ENCODE measurements around the gene TBC1D22B. TPM values are rescaled to one million over a fixed set of nuclear protein-coding genes. Genes with fewer than 3 reads are reported as not detected.
A peak's percentile ranks its signal among the peaks of the same experiment; 100 is the strongest.

The TBC1D22B gene
- total and polyA plus RNA-seq, 7 donors: 6.1 to 10.8 (median 7.2) TPM

- H3K27me3 ChIP-seq: no peaks in the 10 kb centered on the region
- H3K4me3 ChIP-seq: no peak overlapping the region
- intact Hi-C loops (cut with DNase I): no loop called here
- WGBS, 2 donors: 74 to 92% methylated on average over 3 of the region's 3 CpGs
- peak; percentile 87 for DNase-seq
- peak overlapping the region; percentile 48 to 74 (median 72) for H3K27ac ChIP-seq
- peaks cover 0 to 46% (median 28%) of the 10 kb centered on the region in 4 donors for H3K4me1 ChIP-seq
- H3K36me3 ChIP-seq: peaks cover 0 to 29% (median 2%) of the 10 kb centered on the region in 4 donors
- TF ChIP-seq POLR2A (IDR thresholded peaks at IDR 0.05) (no peak), EP300 (IDR thresholded peaks at IDR 0.05) (peak in 1 of 4 donors; percentile 40), CTCF (IDR thresholded peaks at IDR 0.05) (no peak), POLR2AphosphoS5 (IDR thresholded peaks at IDR 0.05) (peak in 2 of 4 donors; percentile 31 to 71)
- H3K9me3 ChIP-seq: no peaks in the 10 kb centered on the region
Observed at GRCh38 chr6:37283671-37284151, 26.1 kb downstream of the TBC1D22B start.

- H3K36me3 ChIP-seq: peaks cover 0 to 23% (median 2%) of the 10 kb centered on the region in 4 donors
- no peak for TF ChIP-seq POLR2AphosphoS5 (IDR thresholded peaks at IDR 0.05)
- no peak for TF ChIP-seq CTCF (IDR thresholded peaks at IDR 0.05)
- TF ChIP-seq EP300 (IDR thresholded peaks at IDR 0.05): no peak
- TF ChIP-seq POLR2A (IDR thresholded peaks at IDR 0.05): no peak
- H3K27ac ChIP-seq: peak overlapping the region in 3 of 4 donors; percentile 72 to 74 (median 73)
Observed at GRCh38 chr6:37284781-37285180, 27.2 kb downstream of the TBC1D22B start.

GRCh38 chr6:37285861-37286311, 28.3 kb downstream of the TBC1D22B start:
- H3K4me3 ChIP-seq: no peak overlapping the region
- H3K27ac ChIP-seq: no peak overlapping the region
- H3K27me3 ChIP-seq: no peaks in the 10 kb centered on the region
- H3K36me3 ChIP-seq: peaks cover 0 to 34% (median 2%) of the 10 kb centered on the region in 4 donors
- H3K4me1 ChIP-seq: peaks cover 0 to 41% (median 28%) of the 10 kb centered on the region in 4 donors
- intact Hi-C loops (cut with DNase I): no loop called here
- TF ChIP-seq POLR2A (IDR thresholded peaks at IDR 0.05): no peak
- no peak for DNase-seq
- WGBS, 2 donors: 92 to 98% methylated on average over 4 of the region's 4 CpGs
- H3K9me3 ChIP-seq: no peaks in the 10 kb centered on the region

More at GRCh38 chr6:37284781-37285180, 27.2 kb downstream of the TBC1D22B start:
- Histone ChIP-seq H3K4me3 (no peak overlapping the region), H3K9me3 (no peaks in the 10 kb centered on the region), H3K27me3 (no peaks in the 10 kb centered on the region), H3K4me1 (peaks cover 0 to 41% (median 28%) of the 10 kb centered on the region in 4 donors)
- WGBS, 2 donors: 90 to 92% methylated on average over 4 of the region's 4 CpGs
- intact Hi-C loops (cut with DNase I): no loop called here
- DNase-seq: no peak

- 96% methylated on average over 2 of the region's 2 CpGs for WGBS, 2 donors
- no peaks in the 10 kb centered on the region for H3K9me3 ChIP-seq
- H3K4me3 ChIP-seq: no peak overlapping the region
- no peaks in the 10 kb centered on the region for H3K27me3 ChIP-seq
- DNase-seq: no peak
- TF ChIP-seq EP300 (IDR thresholded peaks at IDR 0.05): no peak
- no peak for TF ChIP-seq POLR2AphosphoS5 (IDR thresholded peaks at IDR 0.05)
- no peak for TF ChIP-seq CTCF (IDR thresholded peaks at IDR 0.05)
- no peak for TF ChIP-seq POLR2A (IDR thresholded peaks at IDR 0.05)
- H3K4me1 ChIP-seq: peaks cover 0 to 29% (median 24%) of the 10 kb centered on the region in 4 donors
- intact Hi-C loops (cut with DNase I): no loop called here
- H3K27ac ChIP-seq: no peak overlapping the region
- peaks cover 5 to 52% (median 13%) of the 10 kb centered on the region in 4 donors for H3K36me3 ChIP-seq
Observed at GRCh38 chr6:37287519-37288157, 30.1 kb downstream of the TBC1D22B start.

GRCh38 chr6:37288247-37288646, 30.7 kb downstream of the TBC1D22B start:
- no peak for TF ChIP-seq POLR2AphosphoS5 (IDR thresholded peaks at IDR 0.05)
- TF ChIP-seq POLR2A (IDR thresholded peaks at IDR 0.05): no peak
- no peak for TF ChIP-seq CTCF (IDR thresholded peaks at IDR 0.05)
- TF ChIP-seq EP300 (IDR thresholded peaks at IDR 0.05): no peak
- 82 to 87% methylated on average over 2 of the region's 2 CpGs for WGBS, 2 donors
- H3K36me3 ChIP-seq: peaks cover 5 to 55% (median 13%) of the 10 kb centered on the region in 4 donors
- H3K9me3 ChIP-seq: no peaks in the 10 kb centered on the region
- peaks cover 0 to 23% (median 17%) of the 10 kb centered on the region in 4 donors for H3K4me1 ChIP-seq
- intact Hi-C loops (cut with DNase I): no loop called here
- H3K27ac ChIP-seq: no peak overlapping the region
- DNase-seq: no peak
- H3K4me3 ChIP-seq: no peak overlapping the region
- no peaks in the 10 kb centered on the region for H3K27me3 ChIP-seq
